H9 (cell line): Measurements from ENCODE around the gene MX2. TPM values are rescaled to one million over a fixed set of nuclear protein-coding genes. Genes with fewer than 3 reads are reported as not detected.

Experiments
- DNase-seq: peaks from one replicate; pipeline ENCODE4 v3.0.0-alpha.2; 2017
- H2AFZ ChIP-seq: one replicate; pipeline ENCODE4 v1.6.1; 2013; ENCODE audit warnings: mild to moderate bottlenecking, low read length, control low read depth, moderate library complexity
- H2AK5ac ChIP-seq: 2 replicates; pipeline ENCODE4 v1.6.1; 2013; ENCODE audit warnings: low read length, control low read depth, mixed read lengths; ENCODE audit not compliant: insufficient read length
- H2BK120ac ChIP-seq: one replicate; pipeline ENCODE4 v1.6.1; 2013; ENCODE audit warnings: low read depth, mild to moderate bottlenecking, low read length, control low read depth, inconsistent platforms; ENCODE audit not compliant: poor library complexity, severe bottlenecking
- H2BK12ac ChIP-seq: 2 replicates; pipeline ENCODE4 v1.6.1; 2013; ENCODE audit warnings: low read length, control low read depth, mixed read lengths, low read depth; ENCODE audit not compliant: insufficient read length
- H2BK15ac ChIP-seq: 2 replicates; pipeline ENCODE4 v1.6.1; 2013; ENCODE audit warnings: low read depth, low read length, control low read depth
- H2BK20ac ChIP-seq: one replicate; pipeline ENCODE4 v1.6.1; 2013; ENCODE audit warnings: low read depth, mild to moderate bottlenecking, low read length, control low read depth, inconsistent platforms; ENCODE audit not compliant: poor library complexity, severe bottlenecking
- H2BK5ac ChIP-seq: 2 replicates; pipeline ENCODE4 v1.6.1; 2013; ENCODE audit warnings: low read length, control low read depth, mixed read lengths; ENCODE audit not compliant: insufficient read length
- H3K14ac ChIP-seq: 2 replicates; pipeline ENCODE4 v1.6.1; 2013; ENCODE audit warnings: low read length, control low read depth; ENCODE audit not compliant: insufficient read depth
- H3K18ac ChIP-seq: 2 replicates; pipeline ENCODE4 v1.6.1; 2013; ENCODE audit warnings: low read depth, mild to moderate bottlenecking, mixed read lengths, low read length, control low read depth; ENCODE audit not compliant: insufficient read length
- H3K23ac ChIP-seq: 2 replicates; pipeline ENCODE4 v1.6.1; 2013; ENCODE audit warnings: low read length, control low read depth, mixed read lengths, low read depth; ENCODE audit not compliant: insufficient read length
- H3K23me2 ChIP-seq: 2 replicates; pipeline ENCODE4 v1.6.1; 2013; ENCODE audit warnings: low read depth, mild to moderate bottlenecking, mixed read lengths, low read length, control low read depth; ENCODE audit not compliant: insufficient read length, poor library complexity, severe bottlenecking
- H3K27ac ChIP-seq: 2 replicates; pipeline ENCODE4 v1.5.1; 2013; ENCODE audit warnings: low read length, control low read depth, mixed read lengths, low read depth; ENCODE audit not compliant: insufficient read length
- H3K27me3 ChIP-seq: 2 replicates; pipeline ENCODE4 v1.6.1; 2013; ENCODE audit warnings: low read length, control low read depth, inconsistent platforms; ENCODE audit not compliant: insufficient read depth
- H3K4ac ChIP-seq: 2 replicates; pipeline ENCODE4 v1.6.1; 2013; ENCODE audit warnings: low read depth, mild to moderate bottlenecking, control low read depth, inconsistent platforms, low read length, moderate library complexity
- H3K4me1 ChIP-seq: 2 replicates; pipeline ENCODE4 v1.6.1; 2013; ENCODE audit warnings: low read length, control low read depth, inconsistent platforms; ENCODE audit not compliant: insufficient read depth
- H3K4me2 ChIP-seq: 2 replicates; pipeline ENCODE4 v1.6.1; 2013; ENCODE audit warnings: low read length, control low read depth, mixed read lengths; ENCODE audit not compliant: insufficient read length, insufficient read depth
- H3K56ac ChIP-seq: 2 replicates; pipeline ENCODE4 v1.6.1; 2013; ENCODE audit warnings: low read depth, mild to moderate bottlenecking, mixed read lengths, low read length, control low read depth; ENCODE audit not compliant: insufficient read length
- H3K79me1 ChIP-seq: 2 replicates; pipeline ENCODE4 v1.6.1; 2013; ENCODE audit warnings: low read depth, mild to moderate bottlenecking, moderate library complexity, low read length, control low read depth, inconsistent platforms; ENCODE audit not compliant: insufficient read depth, poor library complexity, severe bottlenecking
- H3K79me2 ChIP-seq: 2 replicates; pipeline ENCODE4 v1.6.1; 2013; ENCODE audit warnings: low read length, control low read depth, inconsistent platforms; ENCODE audit not compliant: insufficient read depth
- H3K9ac ChIP-seq: 2 replicates; pipeline ENCODE4 v1.6.1; 2013; ENCODE audit warnings: low read length, control low read depth, mixed read lengths; ENCODE audit not compliant: insufficient read length; ENCODE audit errors: extremely low read depth
- H3K9me3 ChIP-seq: one replicate; pipeline ENCODE4 v1.6.1; 2013; ENCODE audit warnings: low read depth, low read length, inconsistent platforms; ENCODE audit not compliant: control insufficient read depth
- H3T11ph ChIP-seq: one replicate; pipeline ENCODE4 v1.6.1; 2013; ENCODE audit warnings: mild to moderate bottlenecking, low read length, control low read depth, inconsistent platforms
- H4K20me1 ChIP-seq: one replicate; pipeline ENCODE4 v1.6.1; 2013; ENCODE audit not compliant: control insufficient read depth, insufficient read length, insufficient read depth
- H4K5ac ChIP-seq: 2 replicates; pipeline ENCODE4 v1.6.1; 2013; ENCODE audit warnings: low read depth, mild to moderate bottlenecking, mixed read lengths, low read length, control low read depth; ENCODE audit not compliant: insufficient read length
- H4K8ac ChIP-seq: replicated peaks from 2 replicates; pipeline ENCODE4 v1.6.1; 2013; ENCODE audit warnings: low read length, control low read depth, mixed read lengths, low read depth; ENCODE audit not compliant: insufficient read length
- H4K91ac ChIP-seq: 2 replicates; pipeline ENCODE4 v1.6.1; 2013; ENCODE audit warnings: low read depth, mild to moderate bottlenecking, moderate library complexity, mixed read lengths, low read length, control low read depth; ENCODE audit not compliant: insufficient read length
- H3K27ac Mint-ChIP-seq, 3 experiments: 2 replicates in 2 of 3; 3 replicates in 1 of 3; pipeline ENCODE4 v1.8.0; 2020 to 2021; ENCODE audit warnings: mixed read lengths in 3 of 3, mild to moderate bottlenecking in 1 of 3, moderate library complexity in 1 of 3
- H3K27me3 Mint-ChIP-seq: 2 replicates; pipeline ENCODE4 v1.8.0; 2021; ENCODE audit warnings: low read depth, mild to moderate bottlenecking, moderate library complexity, mixed read lengths
- H3K36me3 Mint-ChIP-seq, 3 experiments: 2 replicates in 2 of 3; 3 replicates in 1 of 3; pipeline ENCODE4 v1.8.0; 2020 to 2021; ENCODE audit warnings: low read depth in 3 of 3, mixed read lengths in 3 of 3; ENCODE audit not compliant: insufficient read depth in 1 of 3
- H3K4me1 Mint-ChIP-seq, 2 experiments: 2 replicates each; pipeline ENCODE4 v1.8.0; 2020; ENCODE audit warnings: mixed read lengths in 2 of 2
- H3K4me3 Mint-ChIP-seq, 2 experiments: 2 replicates in 1 of 2; 3 replicates in 1 of 2; pipeline ENCODE4 v1.8.0; 2020 to 2021; ENCODE audit warnings: mild to moderate bottlenecking in 2 of 2, mixed read lengths in 2 of 2, moderate library complexity in 1 of 2
- H3K9me3 Mint-ChIP-seq, 2 experiments: 2 replicates in 1 of 2; 3 replicates in 1 of 2; pipeline ENCODE4 v1.8.0; 2020; ENCODE audit warnings: mild to moderate bottlenecking in 2 of 2, mixed read lengths in 2 of 2, moderate library complexity in 1 of 2
- WGBS: extraction: QIAGEN DNeasy Blood & Tissue Kit; methylation state at CpG from one replicate; pipeline ENCODE4 v1.1.7; 2013; ENCODE audit warnings: missing lambda C conversion rate, low lambda C conversion rate, mixed read lengths; ENCODE audit not compliant: insufficient read length; ENCODE audit errors: extremely low coverage; 5-methylcytosine and 5-hydroxymethylcytosine counted together
- total RNA-seq: library from RNA; stranded (reverse); gene quantifications from 2 replicates; pipeline ENCODE4 v1.2.1, GENCODE V29; 2021
- TF ChIP-seq, protein P1 (sequence below): fragments of 200-600 bp; sonication (generic); conservative IDR thresholded peaks from 3 replicates; pipeline ENCODE4 v1.8.0; 2021; ENCODE audit warnings: antibody characterized with exemption, mild to moderate bottlenecking

Gene MX2
- total RNA-seq, 1 experiment from 2014 or later: 1.8 TPM

DNA sequence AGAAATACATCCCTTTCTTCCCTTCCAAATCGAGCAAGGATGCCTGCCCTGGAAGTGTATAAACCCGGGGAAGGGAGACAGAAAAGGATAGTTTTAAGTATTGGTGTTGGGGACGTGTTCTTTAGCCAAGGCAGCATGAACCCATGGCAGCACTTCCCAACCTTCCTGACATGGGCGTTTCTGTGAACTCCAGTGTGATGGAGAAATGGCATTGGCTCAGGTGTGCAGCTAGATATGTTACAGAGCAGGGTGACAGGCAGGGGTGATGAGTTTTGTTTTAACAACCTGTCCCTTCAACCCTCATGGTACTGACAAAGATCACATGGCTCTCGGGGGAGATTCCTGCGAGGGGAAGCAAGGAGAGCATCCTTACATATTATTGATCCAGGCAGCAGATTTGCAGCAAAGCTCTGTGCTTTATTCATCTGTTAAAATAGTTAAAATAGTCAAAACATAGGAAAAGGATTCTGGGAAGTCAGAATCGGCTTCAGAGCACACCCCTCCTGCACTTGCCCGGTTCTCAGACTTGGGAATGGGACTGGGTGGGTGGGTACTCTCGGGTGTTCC, 68.2 kb downstream of the MX2 start:
- Histone ChIP-seq H4K20me1 (no peaks in the 10 kb centered on the region), H3K9me3 (no peaks in the 10 kb centered on the region), H3K79me1 (no peaks in the 10 kb centered on the region), H2AFZ (no peak overlapping the region), H3K23me2 (peaks cover 7% of the 10 kb centered on the region), H3K56ac (no peak overlapping the region), H3K27ac (no peak overlapping the region), H3K14ac (no peak overlapping the region), H3K23ac (no peak overlapping the region), H3K9ac (no peak overlapping the region), H2AK5ac (no peak overlapping the region), H4K8ac (no peak overlapping the region), H4K5ac (no peak overlapping the region), H3K4ac (no peak overlapping the region), H2BK5ac (no peak overlapping the region), H2BK12ac (no peak overlapping the region), H3K18ac (no peak overlapping the region), H2BK20ac (no peak overlapping the region), H3K79me2 (no peaks in the 10 kb centered on the region), H3K4me1 (peaks cover 5% of the 10 kb centered on the region; the same call in 1 of the 2 replicates), H2BK120ac (no peak overlapping the region), H3T11ph (no peak overlapping the region), H3K27me3 (peaks cover 2% of the 10 kb centered on the region; the same call in 1 of the 2 replicates), H2BK15ac (no peak overlapping the region), H4K91ac (no peak overlapping the region), H3K4me2 (no peak overlapping the region)
- peaks cover 34% of the 10 kb centered on the region for H3K27me3 Mint-ChIP-seq
- WGBS: no CpG with 5 or more reads among the region's 9 CpGs
- no peak overlapping the region for H3K27ac Mint-ChIP-seq
- peaks cover 25 to 28% of the 10 kb centered on the region in 2 experiments for H3K4me1 Mint-ChIP-seq
- TF ChIP-seq, protein P1, sequence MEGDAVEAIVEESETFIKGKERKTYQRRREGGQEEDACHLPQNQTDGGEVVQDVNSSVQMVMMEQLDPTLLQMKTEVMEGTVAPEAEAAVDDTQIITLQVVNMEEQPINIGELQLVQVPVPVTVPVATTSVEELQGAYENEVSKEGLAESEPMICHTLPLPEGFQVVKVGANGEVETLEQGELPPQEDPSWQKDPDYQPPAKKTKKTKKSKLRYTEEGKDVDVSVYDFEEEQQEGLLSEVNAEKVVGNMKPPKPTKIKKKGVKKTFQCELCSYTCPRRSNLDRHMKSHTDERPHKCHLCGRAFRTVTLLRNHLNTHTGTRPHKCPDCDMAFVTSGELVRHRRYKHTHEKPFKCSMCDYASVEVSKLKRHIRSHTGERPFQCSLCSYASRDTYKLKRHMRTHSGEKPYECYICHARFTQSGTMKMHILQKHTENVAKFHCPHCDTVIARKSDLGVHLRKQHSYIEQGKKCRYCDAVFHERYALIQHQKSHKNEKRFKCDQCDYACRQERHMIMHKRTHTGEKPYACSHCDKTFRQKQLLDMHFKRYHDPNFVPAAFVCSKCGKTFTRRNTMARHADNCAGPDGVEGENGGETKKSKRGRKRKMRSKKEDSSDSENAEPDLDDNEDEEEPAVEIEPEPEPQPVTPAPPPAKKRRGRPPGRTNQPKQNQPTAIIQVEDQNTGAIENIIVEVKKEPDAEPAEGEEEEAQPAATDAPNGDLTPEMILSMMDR: no peak
- DNase-seq: no peak
- H3K4me3 Mint-ChIP-seq: no peak overlapping the region
- H3K36me3 Mint-ChIP-seq: peaks cover 0 to 16% (median 0%) of the 10 kb centered on the region in 3 experiments; a peak in 5 of 7 replicates
- H3K9me3 Mint-ChIP-seq: peaks cover 0 to 2% of the 10 kb centered on the region in 2 experiments; a peak in 3 of 5 replicates
